Effector memory CD4-positive, alpha-beta T cell (primary cell): ENCODE data around the gene ELAC2.

Experiments
- DNase-seq, 3 donors: peaks; one replicate each; pipeline ENCODE4 v3.0.0-alpha.2; 2020
- H3K27ac ChIP-seq: 2 replicates; pipeline ENCODE4 v1.7.0; 2013; ENCODE audit warnings: mild to moderate bottlenecking, low read length, moderate library complexity; ENCODE audit not compliant: insufficient read depth, poor library complexity, severe bottlenecking
- H3K27me3 ChIP-seq: replicated peaks from 2 replicates; pipeline ENCODE4 v1.7.0; 2013; ENCODE audit warnings: mild to moderate bottlenecking, low read length; ENCODE audit not compliant: insufficient read depth, control insufficient read depth, poor library complexity, severe bottlenecking
- H3K36me3 ChIP-seq: 2 replicates; pipeline ENCODE4 v1.7.0; 2013; ENCODE audit warnings: mild to moderate bottlenecking, low read length, moderate library complexity; ENCODE audit not compliant: control insufficient read depth, insufficient read depth
- H3K4me1 ChIP-seq: 2 replicates; pipeline ENCODE4 v1.7.0; 2013; ENCODE audit warnings: low read length, mild to moderate bottlenecking; ENCODE audit not compliant: control insufficient read depth, insufficient read depth, poor library complexity, severe bottlenecking
- H3K4me3 ChIP-seq: 2 replicates; pipeline ENCODE4 v1.7.0; 2013; ENCODE audit warnings: low read length, low read depth, mild to moderate bottlenecking; ENCODE audit not compliant: insufficient read depth, poor library complexity, severe bottlenecking
- H3K9me3 ChIP-seq: 2 replicates; pipeline ENCODE4 v1.7.0; 2013; ENCODE audit warnings: mild to moderate bottlenecking, low read length, moderate library complexity; ENCODE audit not compliant: control insufficient read depth

ELAC2 gene

GRCh38 chr17:12992676-12993075 is 25.2 kb downstream of the ELAC2 start:
- Histone ChIP-seq H3K27ac (no peak overlapping the region), H3K4me1 (no peaks in the 10 kb centered on the region), H3K36me3 (peaks cover 71% of the 10 kb centered on the region), H3K4me3 (no peak overlapping the region), H3K9me3 (no peaks in the 10 kb centered on the region), H3K27me3 (no peaks in the 10 kb centered on the region)
- no peak for DNase-seq

- no peaks in the 10 kb centered on the region for H3K9me3 ChIP-seq
- no peak overlapping the region for H3K4me3 ChIP-seq
- no peak overlapping the region for H3K27ac ChIP-seq
- DNase-seq, result no peak
- H3K4me1 ChIP-seq, result no peaks in the 10 kb centered on the region
- peaks cover 54% of the 10 kb centered on the region for H3K36me3 ChIP-seq
- H3K27me3 ChIP-seq, result no peaks in the 10 kb centered on the region
Observed at GRCh38 chr17:12990926-12991325, 26.9 kb downstream of the ELAC2 start.

- no peak overlapping the region for H3K4me3 ChIP-seq
- peaks cover 47% of the 10 kb centered on the region for H3K36me3 ChIP-seq
- no peak overlapping the region for H3K27ac ChIP-seq
- H3K4me1 ChIP-seq, result no peaks in the 10 kb centered on the region
- H3K27me3 ChIP-seq, result no peaks in the 10 kb centered on the region
- DNase-seq, result no peak
- H3K9me3 ChIP-seq, result no peaks in the 10 kb centered on the region
Observed at GRCh38 chr17:12990041-12990808, 27.6 kb downstream of the ELAC2 start.

- Histone ChIP-seq H3K27ac (no peak overlapping the region), H3K27me3 (no peaks in the 10 kb centered on the region), H3K9me3 (no peaks in the 10 kb centered on the region), H3K4me3 (no peak overlapping the region), H3K4me1 (no peaks in the 10 kb centered on the region), H3K36me3 (peaks cover 16% of the 10 kb centered on the region)
- no peak for DNase-seq
Observed at GRCh38 chr17:12987120-12987519, 30.7 kb downstream of the ELAC2 start.

- no peak overlapping the region for H3K27ac ChIP-seq
Observed at GRCh38 chr17:12985431-12986293, 32.2 kb downstream of the ELAC2 start.

GRCh38 chr17:12983991-12984884 is 33.6 kb downstream of the ELAC2 start:
- Histone ChIP-seq H3K4me1 (no peaks in the 10 kb centered on the region), H3K9me3 (no peaks in the 10 kb centered on the region), H3K4me3 (no peak overlapping the region), H3K27ac (no peak overlapping the region), H3K27me3 (no peaks in the 10 kb centered on the region), H3K36me3 (no peaks in the 10 kb centered on the region)
- DNase-seq, result no peak

More at GRCh38 chr17:12985431-12986293, 32.2 kb downstream of the ELAC2 start:
- no peak overlapping the region for H3K4me3 ChIP-seq
- peaks cover 3% of the 10 kb centered on the region for H3K36me3 ChIP-seq
- H3K4me1 ChIP-seq, result no peaks in the 10 kb centered on the region
- no peaks in the 10 kb centered on the region for H3K27me3 ChIP-seq
- DNase-seq, result no peak
- no peaks in the 10 kb centered on the region for H3K9me3 ChIP-seq

GRCh38 chr17:12982224-12982623 is 35.6 kb downstream of the ELAC2 start:
- H3K9me3 ChIP-seq, result no peaks in the 10 kb centered on the region
- DNase-seq, result no peak
- no peak overlapping the region for H3K27ac ChIP-seq
- no peak overlapping the region for H3K4me3 ChIP-seq
- no peaks in the 10 kb centered on the region for H3K27me3 ChIP-seq
- H3K36me3 ChIP-seq, result no peaks in the 10 kb centered on the region
- no peaks in the 10 kb centered on the region for H3K4me1 ChIP-seq

- Histone ChIP-seq H3K27me3 (peaks cover 4% of the 10 kb centered on the region), H3K9me3 (no peaks in the 10 kb centered on the region), H3K4me3 (no peak overlapping the region), H3K36me3 (no peaks in the 10 kb centered on the region), H3K4me1 (no peaks in the 10 kb centered on the region), H3K27ac (no peak overlapping the region)
- DNase-seq, result no peak
Observed at GRCh38 chr17:12979826-12980500, 37.9 kb downstream of the ELAC2 start.

- no peaks in the 10 kb centered on the region for H3K4me1 ChIP-seq
- no peak overlapping the region for H3K27ac ChIP-seq
- no peaks in the 10 kb centered on the region for H3K36me3 ChIP-seq
- no peak overlapping the region for H3K4me3 ChIP-seq
- DNase-seq, result no peak
- no peaks in the 10 kb centered on the region for H3K9me3 ChIP-seq
- peaks cover 4% of the 10 kb centered on the region for H3K27me3 ChIP-seq
Observed at GRCh38 chr17:12979246-12979645, 38.6 kb downstream of the ELAC2 start.
